Gastrocnemius medialis (tissue), 4 donors: ENCODE results near the gene SALL4. TPM values are rescaled to one million over a fixed set of nuclear protein-coding genes. Genes with fewer than 3 reads are reported as not detected.
"Not testable (repeated sequence)": the region's sequence is repeated elsewhere in the genome, so short reads cannot be mapped to it uniquely, and the experiment has no call there.

Experiments
- ATAC-seq, 2 donors: fragments of 150-250 bp; one replicate each; pipeline ENCODE4 v1.9.1; 2016
- DNase-seq, 2 donors: peaks; one replicate each; pipeline ENCODE4 v3.0.0-alpha.2; 2019
- H3K27ac ChIP-seq, 4 donors: fragments of 200-600 bp; sonication (generic); 1 replicate in 1 of 4; 2 replicates in 3 of 4; pipeline ENCODE4 v1.5.1; 2016 to 2018; ENCODE audit warnings: mild to moderate bottlenecking in 2 of 4, moderate library complexity in 1 of 4
- H3K27me3 ChIP-seq, 3 donors: fragments of 200-600 bp; sonication (generic) in 2 of 3; 1 replicate in 1 of 3; 2 replicates in 2 of 3; pipeline versions ENCODE4 v1.5.1 to v1.6.0; 2016 to 2019; ENCODE audit warnings: mild to moderate bottlenecking in 1 of 3, moderate library complexity in 1 of 3
- H3K36me3 ChIP-seq, 2 donors: fragments of 200-600 bp; sonication (generic) in 1 of 2; one replicate each; pipeline ENCODE4 v1.5.1; 2017 to 2018
- H3K4me1 ChIP-seq, 2 donors: fragments of 200-600 bp; sonication (generic) in 1 of 2; one replicate each; pipeline ENCODE4 v1.5.1; 2016 to 2017; ENCODE audit warnings: mild to moderate bottlenecking in 2 of 2
- H3K4me3 ChIP-seq, 4 donors: fragments of 200-600 bp; sonication (generic) in 3 of 4; 1 replicate in 1 of 4; 2 replicates in 3 of 4; pipeline ENCODE4 v1.5.1; 2016 to 2019; ENCODE audit warnings: mild to moderate bottlenecking in 2 of 4
- H3K9me3 ChIP-seq, 3 donors: fragments of 200-600 bp; sonication (generic) in 2 of 3; 1 replicate in 1 of 3; 2 replicates in 2 of 3; pipeline ENCODE4 v1.5.1; 2016 to 2019
- CTCF ChIP-seq, 5 experiments: fragments of 450-650 bp in 3 of 5; fragments of 200-600 bp in 2 of 5; sonication (generic) in 2 of 5; IDR thresholded peaks in 4 of 5; conservative IDR thresholded peaks in 1 of 5; 1 replicate in 4 of 5; 2 replicates in 1 of 5; pipeline ENCODE4 v1.5.1; 2016 to 2019; ENCODE audit warnings: antibody characterized with exemption in 5 of 5, mild to moderate bottlenecking in 3 of 5, moderate library complexity in 3 of 5
- POLR2A ChIP-seq, 2 donors: fragments of 450-650 bp; IDR thresholded peaks; one replicate each; pipeline ENCODE4 v1.6.1; 2017; ENCODE audit warnings: antibody characterized with exemption in 2 of 2, mild to moderate bottlenecking in 2 of 2, moderate library complexity in 2 of 2
- in situ Hi-C, 4 donors: fragments of 200-750 bp; cut with MboI; loops; one replicate each; pipeline versions ENCODE4 v1.15.0 to v1.8.0; 2017; ENCODE audit warnings: low sequenced_read_pairs in 4 of 4
- intact Hi-C: fragments of 100-400 bp; cut with DNase I; formaldehyde crosslinking; loops from one replicate; pipeline ENCODE4 v1.15.1; 2023; ENCODE audit warnings: low total_unique reads
- total RNA-seq, 4 donors: library from RNA; depleted of rRNA; stranded (reverse); fragments of >200 nt; gene quantifications; one replicate each; pipeline versions ENCODE4 v1.1.0 to v1.2.3, GENCODE V29; 2016

SALL4 gene
- total RNA-seq, 4 donors from 2014 or later: not detected

- H3K27me3 ChIP-seq: peaks cover 0 to 5% (median 0%) of the 10 kb centered on the region in 3 donors
Observed at GRCh38 chr20:51788822-51789221, 13.5 kb downstream of the SALL4 start.

GRCh38 chr20:51784299-51784698 lies 18.0 kb downstream of the SALL4 start:
- Histone ChIP-seq H3K9me3 (no peaks in the 10 kb centered on the region), H3K4me1 (no peaks in the 10 kb centered on the region), H3K36me3 (no peaks in the 10 kb centered on the region), H3K27ac (no peak overlapping the region), H3K4me3 (no peak overlapping the region), H3K27me3 (no peaks in the 10 kb centered on the region)
- DNase-seq: no peak
- TF ChIP-seq CTCF (IDR thresholded peaks at IDR 0.05 in 4 of 5, conservative IDR thresholded peaks at IDR 0.05 in 1 of 5) (no peak), POLR2A (IDR thresholded peaks at IDR 0.05) (no peak)
- intact Hi-C loops (no loop called here), in situ Hi-C loops (no loop called here)
- ATAC-seq: no peak

More at GRCh38 chr20:51788822-51789221, 13.5 kb downstream of the SALL4 start:
- Histone ChIP-seq H3K4me3 (no peak overlapping the region), H3K36me3 (no peaks in the 10 kb centered on the region), H3K9me3 (no peaks in the 10 kb centered on the region), H3K27ac (no peak overlapping the region), H3K4me1 (no peaks in the 10 kb centered on the region)
- DNase-seq: no peak
- in situ Hi-C loops (no loop called here), intact Hi-C loops (no loop called here)
- no peak for TF ChIP-seq CTCF (IDR thresholded peaks at IDR 0.05 in 4 of 5, conservative IDR thresholded peaks at IDR 0.05 in 1 of 5)
- no peak for TF ChIP-seq POLR2A (IDR thresholded peaks at IDR 0.05)
- no peak for ATAC-seq

GRCh38 chr20:51778229-51778759 lies 24.0 kb downstream of the SALL4 start:
- H3K4me3 ChIP-seq, DNase-seq, H3K36me3 ChIP-seq, H3K4me1 ChIP-seq, H3K27ac ChIP-seq, H3K9me3 ChIP-seq, intact Hi-C loops, H3K27me3 ChIP-seq, ATAC-seq, in situ Hi-C loops: not testable (repeated sequence)

- ATAC-seq: no peak
- no peaks in the 10 kb centered on the region for H3K9me3 ChIP-seq
- no peak overlapping the region for H3K27ac ChIP-seq
- no peaks in the 10 kb centered on the region for H3K4me1 ChIP-seq
- H3K27me3 ChIP-seq: no peaks in the 10 kb centered on the region
- no peak for DNase-seq
- intact Hi-C loops: no loop called here
- no peak overlapping the region for H3K4me3 ChIP-seq
- H3K36me3 ChIP-seq: no peaks in the 10 kb centered on the region
- TF ChIP-seq CTCF (IDR thresholded peaks at IDR 0.05 in 4 of 5, conservative IDR thresholded peaks at IDR 0.05 in 1 of 5) (no peak), POLR2A (IDR thresholded peaks at IDR 0.05) (no peak)
- in situ Hi-C loops: no loop called here
Observed at GRCh38 chr20:51775241-51775640, 27.1 kb downstream of the SALL4 start.

GRCh38 chr20:51772236-51772635 lies 30.1 kb downstream of the SALL4 start:
- Histone ChIP-seq H3K4me1 (no peaks in the 10 kb centered on the region), H3K9me3 (no peaks in the 10 kb centered on the region), H3K27ac (no peak overlapping the region), H3K4me3 (no peak overlapping the region), H3K36me3 (no peaks in the 10 kb centered on the region), H3K27me3 (no peaks in the 10 kb centered on the region)
- intact Hi-C loops: no loop called here
- DNase-seq: no peak
- in situ Hi-C loops: no loop called here
- TF ChIP-seq POLR2A (IDR thresholded peaks at IDR 0.05): no peak
- no peak for TF ChIP-seq CTCF (IDR thresholded peaks at IDR 0.05 in 4 of 5, conservative IDR thresholded peaks at IDR 0.05 in 1 of 5)
- ATAC-seq: no peak
